Osteocyte (in vitro differentiated cells): ENCODE measurements around the gene SCN5A. TPM values are rescaled to one million over a fixed set of nuclear protein-coding genes. Genes with fewer than 3 reads are reported as not detected.

Source experiments
- DNase-seq: peaks from one replicate; pipeline ENCODE4 v3.0.0; 2021; ENCODE audit warnings: mixed read lengths; ENCODE audit not compliant: unreplicated experiment; ENCODE audit errors: extremely low spot score
- H3K27ac Mint-ChIP-seq: one replicate; pipeline ENCODE4 v1.8.0; 2021; ENCODE audit warnings: mild to moderate bottlenecking, mixed read lengths; ENCODE audit not compliant: unreplicated experiment
- H3K27me3 Mint-ChIP-seq: one replicate; pipeline ENCODE4 v1.8.0; 2021; ENCODE audit warnings: mixed read lengths; ENCODE audit not compliant: unreplicated experiment
- H3K36me3 Mint-ChIP-seq: one replicate; pipeline ENCODE4 v1.8.0; 2021; ENCODE audit warnings: mixed read lengths; ENCODE audit not compliant: unreplicated experiment
- H3K4me1 Mint-ChIP-seq: one replicate; pipeline ENCODE4 v1.8.0; 2021; ENCODE audit warnings: mixed read lengths; ENCODE audit not compliant: unreplicated experiment
- H3K4me3 Mint-ChIP-seq: one replicate; pipeline ENCODE4 v1.8.0; 2021; ENCODE audit warnings: mild to moderate bottlenecking, moderate library complexity, mixed read lengths; ENCODE audit not compliant: unreplicated experiment
- H3K9me3 Mint-ChIP-seq: one replicate; pipeline ENCODE4 v1.8.0; 2021; ENCODE audit warnings: mixed read lengths; ENCODE audit not compliant: unreplicated experiment
- total RNA-seq: library from RNA; stranded (reverse); gene quantifications from 2 replicates; pipeline ENCODE4 v1.2.1, GENCODE V29; 2021
- TF ChIP-seq, protein P1 (sequence below): fragments of 200-600 bp; sonication (generic); IDR thresholded peaks from 2 replicates; pipeline ENCODE4 v1.5.0; 2021; ENCODE audit warnings: antibody characterized with exemption, mild to moderate bottlenecking, moderate library complexity

SCN5A gene
- total RNA-seq, 1 donor from 2014 or later: not detected

DNA sequence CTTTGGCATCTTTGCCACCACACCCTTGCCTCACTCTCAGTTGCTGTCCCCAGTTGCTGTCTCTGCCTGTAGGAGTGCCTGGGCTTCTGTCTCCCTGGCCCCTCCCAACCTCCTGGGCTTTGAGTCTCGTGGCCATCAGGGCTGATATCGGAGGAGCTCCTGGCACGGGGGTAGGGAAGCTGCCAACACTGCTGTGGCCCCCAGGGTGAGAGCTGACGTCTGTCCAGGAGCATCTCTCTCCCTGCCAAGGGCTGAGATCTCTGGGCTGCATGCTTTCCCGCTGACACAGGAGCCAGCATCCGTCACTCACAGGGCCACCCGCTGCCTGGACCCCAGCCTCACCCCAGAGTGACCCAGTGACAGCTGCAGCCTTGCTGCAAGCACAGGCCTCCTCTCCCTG, 105.9 kb downstream of the SCN5A start:
- TF ChIP-seq, protein P1, sequence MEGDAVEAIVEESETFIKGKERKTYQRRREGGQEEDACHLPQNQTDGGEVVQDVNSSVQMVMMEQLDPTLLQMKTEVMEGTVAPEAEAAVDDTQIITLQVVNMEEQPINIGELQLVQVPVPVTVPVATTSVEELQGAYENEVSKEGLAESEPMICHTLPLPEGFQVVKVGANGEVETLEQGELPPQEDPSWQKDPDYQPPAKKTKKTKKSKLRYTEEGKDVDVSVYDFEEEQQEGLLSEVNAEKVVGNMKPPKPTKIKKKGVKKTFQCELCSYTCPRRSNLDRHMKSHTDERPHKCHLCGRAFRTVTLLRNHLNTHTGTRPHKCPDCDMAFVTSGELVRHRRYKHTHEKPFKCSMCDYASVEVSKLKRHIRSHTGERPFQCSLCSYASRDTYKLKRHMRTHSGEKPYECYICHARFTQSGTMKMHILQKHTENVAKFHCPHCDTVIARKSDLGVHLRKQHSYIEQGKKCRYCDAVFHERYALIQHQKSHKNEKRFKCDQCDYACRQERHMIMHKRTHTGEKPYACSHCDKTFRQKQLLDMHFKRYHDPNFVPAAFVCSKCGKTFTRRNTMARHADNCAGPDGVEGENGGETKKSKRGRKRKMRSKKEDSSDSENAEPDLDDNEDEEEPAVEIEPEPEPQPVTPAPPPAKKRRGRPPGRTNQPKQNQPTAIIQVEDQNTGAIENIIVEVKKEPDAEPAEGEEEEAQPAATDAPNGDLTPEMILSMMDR: no peak
- H3K27me3 Mint-ChIP-seq: peaks cover 16% of the 10 kb centered on the region
- H3K27ac Mint-ChIP-seq: no peak overlapping the region
- H3K9me3 Mint-ChIP-seq: no peaks in the 10 kb centered on the region
- no peaks in the 10 kb centered on the region for H3K4me1 Mint-ChIP-seq
- DNase-seq: no peak
- no peak overlapping the region for H3K4me3 Mint-ChIP-seq
- no peaks in the 10 kb centered on the region for H3K36me3 Mint-ChIP-seq

DNA sequence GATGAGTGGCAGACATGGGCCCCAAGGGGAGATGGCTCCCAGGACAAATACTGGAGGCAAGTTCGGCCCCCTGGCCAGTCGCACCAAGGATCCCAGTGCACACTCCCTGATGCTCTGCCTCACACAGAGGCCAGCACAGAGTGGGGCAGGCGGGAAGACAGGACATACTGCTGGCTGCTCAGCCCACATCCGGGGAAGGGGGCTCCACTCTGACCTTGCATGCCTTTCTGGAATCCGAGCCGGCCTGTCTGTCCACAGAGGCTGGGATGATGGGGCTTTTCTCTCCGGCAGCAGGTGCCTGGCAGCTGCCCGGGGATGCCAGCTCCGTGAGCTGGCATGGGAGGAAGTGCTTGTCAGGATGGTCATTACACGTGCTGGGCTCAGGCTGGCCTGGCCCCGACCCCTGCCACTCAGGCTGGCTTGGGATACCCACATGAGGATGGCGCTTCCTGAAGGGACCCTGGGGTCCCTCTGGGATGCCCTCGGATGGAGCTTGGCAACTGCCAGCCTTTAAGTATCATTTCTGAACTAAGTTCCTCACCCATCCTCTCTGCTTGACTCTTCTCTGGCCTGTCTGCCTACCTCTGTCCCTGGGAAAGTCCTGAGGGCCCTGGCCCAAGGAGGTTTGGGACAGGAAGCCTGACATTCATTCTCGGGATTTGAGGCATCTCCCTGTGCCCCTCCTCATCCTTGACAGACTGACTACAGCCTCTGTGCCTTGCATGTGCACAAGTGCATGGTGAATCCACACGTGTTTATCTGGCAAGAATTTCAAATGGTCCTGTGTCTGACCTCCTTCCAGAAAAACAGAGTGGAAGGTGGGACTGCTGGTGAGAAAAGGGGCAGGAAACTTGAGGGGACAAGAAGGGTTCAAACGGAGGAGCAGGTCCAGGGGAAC, 106.8 kb downstream of the SCN5A start:
- Mint-ChIP-seq H3K27ac (no peak overlapping the region), H3K36me3 (peaks cover 2% of the 10 kb centered on the region)

DNA sequence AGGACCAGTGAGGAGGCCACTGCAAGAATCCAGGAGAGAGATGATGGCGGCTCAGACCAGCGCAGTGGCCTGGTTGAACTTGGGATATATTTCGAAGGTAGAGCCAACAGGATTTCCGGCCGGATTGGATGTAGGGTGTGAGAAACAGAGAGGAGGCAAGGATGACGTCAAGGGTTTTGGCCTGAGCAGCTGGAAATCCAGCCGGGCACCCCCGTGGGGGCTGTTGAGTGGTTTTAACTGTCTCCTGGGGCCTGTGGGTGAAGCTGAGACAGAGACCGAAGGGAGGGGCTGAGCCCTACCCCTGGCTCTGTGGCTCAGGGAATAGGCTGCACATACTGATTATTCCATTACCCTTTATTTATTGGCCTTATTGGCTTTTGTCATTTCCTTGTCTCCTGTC, 107.7 kb downstream of the SCN5A start:
- Mint-ChIP-seq H3K9me3 (no peaks in the 10 kb centered on the region), H3K27me3 (peaks cover 14% of the 10 kb centered on the region), H3K4me3 (no peak overlapping the region), H3K27ac (no peak overlapping the region), H3K36me3 (peaks cover 2% of the 10 kb centered on the region), H3K4me1 (no peaks in the 10 kb centered on the region)
- TF ChIP-seq, protein P1: no peak
- no peak for DNase-seq

More for the DNA sequence above, 106.8 kb downstream of the SCN5A start:
- Mint-ChIP-seq H3K4me1 (no peaks in the 10 kb centered on the region), H3K9me3 (no peaks in the 10 kb centered on the region), H3K27me3 (peaks cover 16% of the 10 kb centered on the region), H3K4me3 (no peak overlapping the region)
- TF ChIP-seq, protein P1: no peak
- no peak for DNase-seq

DNA sequence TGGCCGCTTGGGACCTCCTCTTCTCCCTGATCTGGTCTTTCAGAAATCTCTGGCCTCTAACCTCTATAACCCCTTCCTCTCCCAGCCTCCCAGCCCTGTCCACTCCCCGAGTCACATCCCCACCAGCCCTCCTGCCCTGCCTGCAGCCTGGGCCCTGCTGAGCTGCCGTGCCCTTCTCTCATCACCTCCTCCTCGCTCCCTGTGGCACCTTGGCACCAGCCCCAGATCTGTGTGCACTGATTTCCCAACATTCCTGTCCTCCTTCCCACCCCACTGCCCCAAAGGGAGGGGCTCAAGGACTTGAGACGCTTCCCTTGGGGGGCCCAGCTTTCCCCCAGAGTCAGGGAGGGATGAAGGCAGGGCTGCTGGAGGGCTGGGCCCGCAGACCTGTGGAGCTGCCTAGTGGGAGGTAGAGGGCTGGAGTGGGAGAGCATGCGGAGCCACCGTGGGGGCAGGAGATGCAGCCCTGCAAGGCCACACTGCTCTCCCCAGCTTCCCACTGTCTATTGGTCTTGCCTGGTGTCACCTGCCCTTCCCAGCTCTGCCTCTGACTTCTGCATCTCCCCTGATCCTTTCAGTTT, 110.6 kb downstream of the SCN5A start:
- no peaks in the 10 kb centered on the region for H3K27me3 Mint-ChIP-seq
- no peak for DNase-seq
- peaks cover 19% of the 10 kb centered on the region for H3K36me3 Mint-ChIP-seq
- TF ChIP-seq, protein P1: no peak
- no peak overlapping the region for H3K27ac Mint-ChIP-seq
- H3K4me1 Mint-ChIP-seq: no peaks in the 10 kb centered on the region
- H3K4me3 Mint-ChIP-seq: no peak overlapping the region
- H3K9me3 Mint-ChIP-seq: peaks cover 3% of the 10 kb centered on the region

DNA sequence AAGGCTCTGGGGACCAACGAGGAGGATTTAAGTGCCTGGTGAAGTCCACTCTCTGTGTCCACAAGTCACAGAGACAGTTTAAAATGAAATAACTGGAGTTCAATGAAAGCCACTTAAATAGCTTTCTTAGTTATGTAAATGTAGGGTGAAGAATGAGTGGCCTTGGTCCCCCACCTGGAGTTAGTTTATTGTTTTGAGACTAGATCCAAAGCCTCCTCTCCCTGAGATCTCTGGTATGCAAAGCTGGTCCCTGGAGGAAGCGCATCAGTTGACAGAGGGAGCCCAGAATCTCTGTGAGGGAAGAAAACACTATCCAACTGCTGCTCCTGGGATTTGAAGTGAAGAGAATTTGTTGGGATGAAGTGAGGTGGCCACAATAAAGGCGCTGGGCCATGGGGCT, 112.8 kb downstream of the SCN5A start:
- Mint-ChIP-seq H3K9me3 (peaks cover 3% of the 10 kb centered on the region), H3K27me3 (no peaks in the 10 kb centered on the region), H3K4me1 (no peaks in the 10 kb centered on the region), H3K4me3 (no peak overlapping the region), H3K36me3 (peaks cover 21% of the 10 kb centered on the region), H3K27ac (no peak overlapping the region)
- no peak for DNase-seq
- TF ChIP-seq, protein P1: no peak
